GM12878 (cell line): ENCODE measurements around the gene DST. TPM values are rescaled to one million over a fixed set of nuclear protein-coding genes. Genes with fewer than 3 reads are reported as not detected.

ENCODE experiments used
- ATAC-seq: fragments of 200-7000 bp; cut with Tn5 transposase; 3 replicates; pipeline ENCODE4 v1.9.1; 2020; ENCODE audit warnings: mild to moderate bottlenecking, moderate library complexity
- BruUV-seq: library from RNA; stranded (reverse); fragments of 400-500 nt; replicated peaks from 2 replicates; lab custom pipeline; 2021; lab: Mats Ljungman, UMichigan
- CTCF ChIA-PET: fragments of 300-600 bp; sonication (Branson Sonifier 250); formaldehyde crosslinking; extraction: SDS; loops from one replicate; lab custom pipeline; 2021; ENCODE audit warnings: inconsistent platforms; lab: Yijun Ruan, JAX
- POLR2A ChIA-PET: fragments of 350-600 bp; formaldehyde crosslinking; extraction: SDS; loops from one replicate; lab custom pipeline; 2021; ENCODE audit warnings: inconsistent platforms; lab: Charles Lee
- RAD21 ChIA-PET: fragments of 300-600 bp; sonication (Branson Sonifier 250); formaldehyde crosslinking; loops from one replicate; lab custom pipeline; 2023; ENCODE audit warnings: antibody characterized with exemption; ENCODE audit not compliant: unreplicated experiment; lab: Charles Lee
- SMC1A ChIA-PET: fragments of 300-600 bp; sonication (Branson Sonifier 250); formaldehyde crosslinking; loops from one replicate; lab custom pipeline; 2023; ENCODE audit not compliant: unreplicated experiment, uncharacterized antibody; lab: Charles Lee
- DNase-seq: peaks from one replicate; pipeline ENCODE4 v3.0.0-alpha.2; 2011; ENCODE audit warnings: low read depth, low spot score
- FAIRE-seq: peaks from 3 replicates; lab custom pipeline; 2011; peaks lifted over from hg19 to GRCh38; lab: Jason Lieb, UNC
- H2AFZ ChIP-seq: 2 replicates; pipeline ENCODE4 v1.6.0; 2011; ENCODE audit warnings: low read depth, low read length, control low read depth; ENCODE audit not compliant: control insufficient read depth
- H3K27ac ChIP-seq: 2 replicates; pipeline ENCODE4 v1.5.1; 2011; ENCODE audit warnings: control low read depth; ENCODE audit not compliant: control insufficient read depth, insufficient read depth
- H3K27me3 ChIP-seq, 2 experiments: replicated peaks in 1 of 2; 2 replicates each; pipeline versions ENCODE4 v1.6.0 to v1.6.1; 2011; ENCODE audit warnings: low read length in 1 of 2; ENCODE audit not compliant: control insufficient read depth in 2 of 2, insufficient read depth in 2 of 2
- H3K36me3 ChIP-seq, 2 experiments: 2 replicates each; pipeline ENCODE4 v1.5.1; 2011; ENCODE audit warnings: low read length in 1 of 2; ENCODE audit not compliant: control insufficient read depth in 2 of 2, insufficient read depth in 2 of 2
- H3K4me1 ChIP-seq: 2 replicates; pipeline ENCODE4 v1.6.1; 2011; ENCODE audit warnings: mild to moderate bottlenecking, low read length, moderate library complexity, mixed read lengths; ENCODE audit not compliant: control insufficient read depth, insufficient read depth
- H3K4me2 ChIP-seq: 2 replicates; pipeline ENCODE4 v1.6.0; 2011; ENCODE audit warnings: control low read depth; ENCODE audit not compliant: control insufficient read depth, insufficient read depth
- H3K4me3 ChIP-seq: fragments of 200-600 bp; sonication (generic); 2 replicates; pipeline ENCODE4 v1.5.1; 2016
- H3K79me2 ChIP-seq: 2 replicates; pipeline ENCODE4 v1.6.0; 2011; ENCODE audit warnings: low read length; ENCODE audit not compliant: control insufficient read depth, insufficient read depth
- H3K9ac ChIP-seq: 2 replicates; pipeline ENCODE4 v1.8.0; 2011; ENCODE audit warnings: low read length, control low read depth, mixed read lengths; ENCODE audit not compliant: control insufficient read depth, insufficient read depth
- H3K9me3 ChIP-seq: replicated peaks from 3 replicates; pipeline ENCODE4 v1.5.1; 2011; ENCODE audit warnings: mild to moderate bottlenecking, low read length; ENCODE audit not compliant: control insufficient read depth, insufficient read depth
- H4K20me1 ChIP-seq: 2 replicates; pipeline ENCODE4 v1.6.0; 2011; ENCODE audit not compliant: control insufficient read depth, insufficient read depth
- CHD4 ChIP-seq: fragments of 200-600 bp; sonication (generic); IDR thresholded peaks from 2 replicates; pipeline ENCODE4 v1.6.1; 2016; ENCODE audit warnings: mild to moderate bottlenecking
- GATAD2B ChIP-seq: fragments of 450-650 bp; conservative IDR thresholded peaks from 2 replicates; pipeline ENCODE4 v1.6.1; 2017; ENCODE audit warnings: low read depth, mild to moderate bottlenecking, moderate library complexity
- HDGF ChIP-seq: fragments of 450-650 bp; IDR thresholded peaks from 2 replicates; pipeline ENCODE4 v1.6.1; 2016; ENCODE audit warnings: antibody characterized with exemption
- IRF3 ChIP-seq: fragments of 450-650 bp; IDR thresholded peaks from 2 replicates; pipeline ENCODE4 v1.6.1; 2014; ENCODE audit warnings: mild to moderate bottlenecking
- IRF4 ChIP-seq: IDR thresholded peaks from 2 replicates; pipeline ENCODE4 v1.6.1; 2011; ENCODE audit warnings: low read depth, low read length
- MTA2 ChIP-seq: fragments of 450-650 bp; IDR thresholded peaks from 2 replicates; pipeline ENCODE4 v1.6.1; 2016; ENCODE audit warnings: low read depth, mild to moderate bottlenecking, moderate library complexity
- NFXL1 ChIP-seq: fragments of 450-650 bp; IDR thresholded peaks from 2 replicates; pipeline ENCODE4 v1.6.1; 2017; ENCODE audit warnings: antibody characterized with exemption, mild to moderate bottlenecking, borderline replicate concordance
- NKRF ChIP-seq: fragments of 450-650 bp; conservative IDR thresholded peaks from 2 replicates; pipeline ENCODE4 v1.6.1; 2017; ENCODE audit warnings: mild to moderate bottlenecking, moderate library complexity
- NR2C2 ChIP-seq: IDR thresholded peaks from 2 replicates; pipeline ENCODE4 v1.6.1; 2011; ENCODE audit warnings: borderline replicate concordance, low read depth; ENCODE audit not compliant: control insufficient read depth, insufficient read length
- RAD51 ChIP-seq: fragments of 450-650 bp; IDR thresholded peaks from 2 replicates; pipeline ENCODE4 v1.6.1; 2016; ENCODE audit warnings: moderate library complexity, mild to moderate bottlenecking, inconsistent platforms
- SUPT20H ChIP-seq: IDR thresholded peaks from 2 replicates; pipeline ENCODE4 v1.6.1; 2011; ENCODE audit warnings: low read depth, mild to moderate bottlenecking, low read length, moderate library complexity, borderline replicate concordance; ENCODE audit not compliant: control insufficient read depth
- SUZ12 ChIP-seq: fragments of 200-600 bp; sonication (generic); IDR thresholded peaks from one replicate; pipeline ENCODE4 v1.6.1; 2018; ENCODE audit warnings: antibody characterized with exemption, mild to moderate bottlenecking; ENCODE audit not compliant: unreplicated experiment
- TCF7 ChIP-seq: IDR thresholded peaks from 2 replicates; pipeline ENCODE4 v1.6.1; 2014; ENCODE audit warnings: antibody characterized with exemption, borderline replicate concordance
- YY1 ChIP-seq: IDR thresholded peaks from 2 replicates; pipeline ENCODE4 v1.6.1; 2011; ENCODE audit warnings: low read depth, mild to moderate bottlenecking, low read length
- ZNF207 ChIP-seq: fragments of 450-650 bp; IDR thresholded peaks from 2 replicates; pipeline ENCODE4 v1.6.1; 2014; ENCODE audit warnings: antibody characterized with exemption, mild to moderate bottlenecking, borderline replicate concordance
- ZNF274 ChIP-seq: IDR thresholded peaks from one replicate; pipeline ENCODE4 v1.8.0; 2011; ENCODE audit not compliant: insufficient read length, insufficient read depth
- WGBS: methylation state at CpG from one replicate; pipeline ENCODE4 v1.1.6; 2016; ENCODE audit warnings: low lambda C conversion rate; ENCODE audit not compliant: insufficient replicate concordance, insufficient coverage; ENCODE audit errors: missing lambda C conversion rate; 5-methylcytosine and 5-hydroxymethylcytosine counted together
- in situ Hi-C: fragments of 300-500 bp; cut with MboI; formaldehyde crosslinking; loops from 9 replicates; pipeline ENCODE4 v1.14.3; 2018; ENCODE audit warnings: mixed read lengths
- intact Hi-C: fragments of 100-400 bp; cut with micrococcal nuclease; formaldehyde crosslinking; loops from one replicate; pipeline ENCODE4 v1.14.2; 2022; ENCODE audit not compliant: unreplicated experiment
- polyA plus RNA-seq, 11 experiments: library from polyadenylated mRNA; depleted of rRNA in 4 of 11; unstranded in 6 of 11; stranded (reverse) in 5 of 11; fragments of >200 nt; fragmentation: Nextera tagmentation in 4 of 11; fragmentation: Illumina TruSeq in 1 of 11; extraction: Ambion mirVana in 4 of 11; extraction: Trizol in 1 of 11; gene quantifications; 1 replicate in 1 of 11; 2 replicates in 10 of 11; pipeline versions ENCODE4 v1.2.1 to v1.2.3, GENCODE V29; 2011 to 2016; ENCODE audit warnings: inconsistent platforms in 2 of 11, missing spikeins in 2 of 11, low read depth in 1 of 11
- total RNA-seq, 4 experiments: library from RNA; depleted of rRNA in 3 of 4; stranded (reverse); fragments of >200 nt in 3 of 4; fragmentation: Illumina TruSeq in 1 of 4; extraction: Trizol in 1 of 4; gene quantifications; 2 replicates each; pipeline versions ENCODE4 v1.2.1 to v1.2.3, GENCODE V29; 2013 to 2021
- TF ChIP-seq, protein P1 (sequence below): fragments of 450-650 bp; IDR thresholded peaks from 2 replicates; pipeline ENCODE4 v1.6.1; 2017; ENCODE audit warnings: mild to moderate bottlenecking, moderate library complexity

Gene DST
- total and polyA plus RNA-seq, 10 of the 15 experiments (the other 5 are each of a cell fraction or from before 2014, with no cell fraction given) = 32.1 to 156 (median 75.0) TPM

DNA sequence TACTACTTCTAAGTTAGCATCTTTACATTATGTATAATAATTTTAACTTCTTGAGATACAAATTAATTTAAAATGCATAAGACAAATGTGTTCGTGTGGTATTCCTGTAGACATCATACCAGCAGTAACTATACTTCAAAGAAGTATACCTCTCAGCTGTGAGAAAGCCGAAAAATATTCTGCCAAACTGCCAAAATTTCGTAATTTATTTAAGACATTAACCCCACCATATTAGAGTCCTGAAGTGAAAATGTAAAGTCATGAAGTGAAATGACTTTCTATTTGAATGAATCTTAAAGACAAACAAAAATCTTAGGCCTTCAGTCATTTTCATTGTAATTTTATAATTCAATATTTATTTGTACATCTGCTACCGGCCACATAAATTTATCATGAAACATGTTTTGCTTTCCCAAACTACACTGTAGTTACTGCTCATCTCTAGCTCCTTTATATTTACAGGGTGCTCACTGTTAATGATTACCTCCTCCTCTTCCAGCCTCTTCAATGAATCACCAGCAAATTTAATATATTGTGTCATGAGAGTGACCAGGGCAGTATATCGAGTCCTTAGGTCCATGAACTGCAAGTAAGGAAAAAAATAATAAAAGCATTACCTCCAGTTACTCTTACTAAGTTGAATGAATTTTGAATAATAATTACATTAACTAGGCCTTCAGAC, 18.5 kb downstream of the DST start:
- ChIA-PET RAD21 (no interaction called here), SMC1A (interaction anchor here (0.9 to 1.2 kb wide), 2 partner anchors 11 to 15 kb away, joined by 3 to 4 read pairs; no protein-coding TSS in a partner anchor), CTCF (interaction anchor here (1.0 to 2.9 kb wide), 3 partner anchors 16 to 228 kb away, joined by 3 to 10 read pairs (median 4); no protein-coding TSS in a partner anchor), POLR2A (no interaction called here)
- no peak overlapping the region for H3K4me2 ChIP-seq
- 88% methylated on average over 5 of the region's 5 CpGs for WGBS
- H3K4me3 ChIP-seq = no peak overlapping the region
- H3K9me3 ChIP-seq = no peaks in the 10 kb centered on the region
- no peak overlapping the region for H3K9ac ChIP-seq
- no peak for FAIRE-seq
- in situ Hi-C loops = no loop called here
- no TSS peak for BruUV-seq
- no peaks in the 10 kb centered on the region for H3K4me1 ChIP-seq
- no peaks in the 10 kb centered on the region for H3K79me2 ChIP-seq
- H3K27me3 ChIP-seq = no peaks in the 10 kb centered on the region
- intact Hi-C loops = no loop called here
- H2AFZ ChIP-seq = no peak overlapping the region
- no peaks in the 10 kb centered on the region for H4K20me1 ChIP-seq
- H3K27ac ChIP-seq = no peak overlapping the region
- DNase-seq = no peak
- ATAC-seq = no peak
- peaks cover 1 to 38% of the 10 kb centered on the region in 2 experiments; a peak in 3 of 4 replicates for H3K36me3 ChIP-seq
- TF ChIP-seq RAD51 (no peak), ZNF274 (no peak), TCF7 (no peak), SUPT20H (no peak), IRF4 (no peak), HDGF (no peak), ZNF207 (no peak), MTA2 (no peak), YY1 (no peak), IRF3 (no peak), SUZ12 (no peak), CHD4 (no peak), NR2C2 (no peak), NFXL1 (no peak), NKRF (no peak), GATAD2B (no peak)
- TF ChIP-seq, protein P1, sequence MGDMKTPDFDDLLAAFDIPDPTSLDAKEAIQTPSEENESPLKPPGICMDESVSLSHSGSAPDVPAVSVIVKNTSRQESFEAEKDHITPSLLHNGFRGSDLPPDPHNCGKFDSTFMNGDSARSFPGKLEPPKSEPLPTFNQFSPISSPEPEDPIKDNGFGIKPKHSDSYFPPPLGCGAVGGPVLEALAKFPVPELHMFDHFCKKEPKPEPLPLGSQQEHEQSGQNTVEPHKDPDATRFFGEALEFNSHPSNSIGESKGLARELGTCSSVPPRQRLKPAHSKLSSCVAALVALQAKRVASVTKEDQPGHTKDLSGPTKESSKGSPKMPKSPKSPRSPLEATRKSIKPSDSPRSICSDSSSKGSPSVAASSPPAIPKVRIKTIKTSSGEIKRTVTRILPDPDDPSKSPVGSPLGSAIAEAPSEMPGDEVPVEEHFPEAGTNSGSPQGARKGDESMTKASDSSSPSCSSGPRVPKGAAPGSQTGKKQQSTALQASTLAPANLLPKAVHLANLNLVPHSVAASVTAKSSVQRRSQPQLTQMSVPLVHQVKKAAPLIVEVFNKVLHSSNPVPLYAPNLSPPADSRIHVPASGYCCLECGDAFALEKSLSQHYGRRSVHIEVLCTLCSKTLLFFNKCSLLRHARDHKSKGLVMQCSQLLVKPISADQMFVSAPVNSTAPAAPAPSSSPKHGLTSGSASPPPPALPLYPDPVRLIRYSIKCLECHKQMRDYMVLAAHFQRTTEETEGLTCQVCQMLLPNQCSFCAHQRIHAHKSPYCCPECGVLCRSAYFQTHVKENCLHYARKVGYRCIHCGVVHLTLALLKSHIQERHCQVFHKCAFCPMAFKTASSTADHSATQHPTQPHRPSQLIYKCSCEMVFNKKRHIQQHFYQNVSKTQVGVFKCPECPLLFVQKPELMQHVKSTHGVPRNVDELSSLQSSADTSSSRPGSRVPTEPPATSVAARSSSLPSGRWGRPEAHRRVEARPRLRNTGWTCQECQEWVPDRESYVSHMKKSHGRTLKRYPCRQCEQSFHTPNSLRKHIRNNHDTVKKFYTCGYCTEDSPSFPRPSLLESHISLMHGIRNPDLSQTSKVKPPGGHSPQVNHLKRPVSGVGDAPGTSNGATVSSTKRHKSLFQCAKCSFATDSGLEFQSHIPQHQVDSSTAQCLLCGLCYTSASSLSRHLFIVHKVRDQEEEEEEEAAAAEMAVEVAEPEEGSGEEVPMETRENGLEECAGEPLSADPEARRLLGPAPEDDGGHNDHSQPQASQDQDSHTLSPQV = no peak
